HT-29 (cell line): ENCODE results near the gene IFI44. TPM values are rescaled to one million over a fixed set of nuclear protein-coding genes. Genes with fewer than 3 reads are reported as not detected.

Experiments
- DNase-seq: peaks from one replicate; pipeline ENCODE4 v3.0.0-alpha.2; 2015; ENCODE audit warnings: low spot score
- total RNA-seq: library from RNA; depleted of rRNA; stranded (reverse); fragments of >200 nt; shearing (Covaris generic); gene quantifications from 2 replicates; pipeline ENCODE4 v1.2.3, GENCODE V29; 2014

IFI44 gene
- total RNA-seq, 1 experiment from 2014 or later: 24.6 TPM

GRCh38 chr1:78651241-78651640, 1.6 kb downstream of the IFI44 start:
- DNase-seq: peak; percentile 42

DNA sequence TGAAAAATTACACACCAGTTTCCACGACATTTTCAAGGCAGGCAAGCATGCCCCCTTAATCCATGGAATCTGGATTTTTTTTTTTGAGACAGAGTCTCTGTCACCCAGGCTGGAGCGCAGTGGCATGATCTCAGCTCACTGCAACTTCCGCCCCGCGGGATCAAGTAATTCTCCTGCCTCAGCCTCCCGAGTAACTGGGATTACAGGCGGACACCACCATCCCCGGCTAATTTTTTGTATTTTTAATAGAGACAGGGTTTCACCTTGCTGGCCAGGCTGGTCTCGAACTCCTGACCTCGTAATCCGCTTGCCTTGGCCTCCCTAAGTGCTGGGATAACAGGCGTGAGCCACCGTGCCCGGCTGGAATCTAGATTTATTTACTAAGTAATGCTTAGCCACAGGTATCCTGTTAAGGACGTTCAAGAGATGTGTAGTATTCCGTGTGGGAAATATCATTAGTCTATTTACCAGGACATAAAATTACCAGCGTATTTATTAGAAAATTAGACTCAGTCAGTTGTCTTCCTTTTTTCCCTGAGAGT, 2.5 kb downstream of the IFI44 start:
- DNase-seq: no peak

DNA sequence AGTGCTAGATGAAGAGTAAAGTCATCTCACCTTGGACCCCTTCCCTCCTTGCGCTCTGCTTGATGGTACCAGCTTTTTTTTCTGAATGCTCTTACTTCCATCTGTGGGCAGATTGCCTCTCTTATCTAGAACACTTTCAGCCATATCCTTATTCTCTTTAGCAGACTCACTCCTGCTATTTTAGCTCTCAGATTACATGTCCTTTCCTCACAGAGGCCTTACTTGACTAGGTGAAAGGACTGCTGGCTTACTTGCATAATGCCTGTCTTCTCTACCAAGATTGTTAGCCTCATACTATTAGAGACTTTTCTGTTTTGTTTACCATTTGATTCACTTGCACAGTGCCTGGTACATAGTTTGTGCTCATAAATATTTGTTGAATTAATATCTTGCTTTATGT, 9.3 kb downstream of the IFI44 start:
- no peak for DNase-seq

GRCh38 chr1:78663923-78664322, 14.3 kb downstream of the IFI44 start:
- no peak for DNase-seq

GRCh38 chr1:78664763-78665162, 15.1 kb downstream of the IFI44 start:
- DNase-seq: no peak

GRCh38 chr1:78665809-78666208, 16.2 kb downstream of the IFI44 start:
- DNase-seq: no peak

- DNase-seq: no peak
These were observed 18.3 kb downstream of the IFI44 start for GRCh38 chr1:78667939-78668338.

GRCh38 chr1:78668427-78668826, 18.8 kb downstream of the IFI44 start:
- no peak for DNase-seq

- no peak for DNase-seq
These were observed 22.8 kb downstream of the IFI44 start for GRCh38 chr1:78672428-78672827.

DNA sequence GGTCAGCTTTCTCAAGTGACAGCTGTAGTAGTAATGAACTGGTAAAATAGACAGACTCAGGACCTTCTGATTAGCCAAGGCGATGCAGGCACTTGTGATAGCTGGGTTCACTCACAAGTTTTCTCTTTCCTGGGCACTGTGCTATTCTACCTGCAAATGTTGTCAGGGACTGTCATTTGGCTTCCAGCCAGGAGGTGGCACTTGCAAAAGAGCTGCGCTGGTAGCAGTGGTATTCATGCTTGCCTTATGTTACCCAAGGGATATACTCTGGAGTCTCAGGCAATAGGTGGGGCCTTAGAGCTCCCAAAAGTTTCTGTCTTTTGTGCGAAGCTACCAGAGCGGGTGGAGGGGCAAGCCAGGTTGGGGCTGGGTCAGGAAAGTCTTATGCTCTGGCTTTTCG, 23.5 kb downstream of the IFI44 start:
- DNase-seq: peak; percentile 9

DNA sequence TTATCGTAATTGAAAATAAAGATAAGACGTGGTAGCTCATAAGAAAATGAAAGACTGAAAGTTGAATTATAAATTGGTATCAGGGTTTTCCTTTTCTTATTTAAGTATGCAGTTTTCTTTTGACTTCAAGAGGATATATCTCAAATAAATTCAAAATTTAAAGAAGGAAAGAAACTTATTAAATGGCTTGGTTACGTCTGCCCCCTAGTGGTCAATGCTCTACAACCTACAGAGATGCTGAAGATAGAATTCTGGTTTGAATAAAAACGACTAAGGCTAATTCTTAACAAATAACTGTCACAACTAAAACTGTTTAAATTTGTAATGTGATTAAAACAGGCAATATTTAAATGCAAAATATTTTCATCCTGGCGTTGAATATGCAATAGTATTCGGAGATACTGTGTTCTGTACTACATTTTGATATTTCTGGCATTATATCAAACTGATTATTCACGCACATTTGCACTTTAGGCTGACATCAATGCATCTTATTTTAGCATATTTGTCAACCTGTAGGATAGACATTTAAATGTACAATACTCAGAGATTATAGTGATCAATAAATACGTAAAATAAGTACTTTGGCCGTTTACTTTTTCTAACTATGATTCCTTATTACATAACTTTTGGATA, 26.8 kb downstream of the IFI44 start:
- peak; percentile 85 for DNase-seq

DNA sequence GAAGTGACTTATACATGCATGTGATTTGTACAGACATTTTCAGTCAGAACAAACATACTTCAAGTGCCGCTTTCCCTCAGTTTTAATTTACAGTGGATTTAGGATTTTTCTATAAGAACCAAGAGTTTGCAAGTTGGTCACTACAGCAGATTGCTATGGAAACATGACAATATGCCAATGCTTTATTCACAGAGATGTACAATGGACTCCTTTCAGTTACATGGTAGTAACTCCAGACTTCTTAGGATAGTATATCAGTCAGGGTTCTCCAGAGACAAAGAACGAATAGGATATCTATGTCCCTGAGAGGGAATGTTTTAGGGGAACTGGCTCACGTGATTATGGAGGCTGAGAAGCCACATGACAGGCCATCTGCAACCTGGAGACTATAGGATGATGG, 27.4 kb downstream of the IFI44 start:
- DNase-seq: no peak

- no peak for DNase-seq
These were observed 28.2 kb downstream of the IFI44 start for GRCh38 chr1:78677788-78678187.

- no peak for DNase-seq
These were observed 28.7 kb downstream of the IFI44 start for GRCh38 chr1:78678324-78678723.

DNA sequence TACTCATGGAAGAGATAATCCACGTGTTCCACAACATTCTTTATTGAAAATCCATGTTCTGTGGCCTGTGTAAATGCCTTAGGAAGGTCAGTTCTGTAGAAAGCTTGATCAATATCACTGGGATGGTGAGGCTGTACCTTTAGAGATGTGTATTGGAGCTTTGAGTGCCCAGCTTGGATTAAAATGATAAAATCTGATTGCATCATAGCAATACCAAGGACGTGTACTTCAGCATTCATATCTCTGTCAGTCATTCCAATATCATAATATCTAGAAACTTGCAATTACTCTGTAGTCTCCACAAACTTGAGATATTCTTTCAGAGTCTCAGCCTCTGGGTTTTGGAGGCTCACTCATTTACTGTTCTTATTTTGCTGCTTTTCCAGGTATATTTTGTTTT, 31.6 kb downstream of the IFI44 start:
- no peak for DNase-seq

GRCh38 chr1:78682496-78682895, 32.9 kb downstream of the IFI44 start:
- DNase-seq: no peak

- DNase-seq: no peak
These were observed 33.4 kb downstream of the IFI44 start for GRCh38 chr1:78683079-78683478.

DNA sequence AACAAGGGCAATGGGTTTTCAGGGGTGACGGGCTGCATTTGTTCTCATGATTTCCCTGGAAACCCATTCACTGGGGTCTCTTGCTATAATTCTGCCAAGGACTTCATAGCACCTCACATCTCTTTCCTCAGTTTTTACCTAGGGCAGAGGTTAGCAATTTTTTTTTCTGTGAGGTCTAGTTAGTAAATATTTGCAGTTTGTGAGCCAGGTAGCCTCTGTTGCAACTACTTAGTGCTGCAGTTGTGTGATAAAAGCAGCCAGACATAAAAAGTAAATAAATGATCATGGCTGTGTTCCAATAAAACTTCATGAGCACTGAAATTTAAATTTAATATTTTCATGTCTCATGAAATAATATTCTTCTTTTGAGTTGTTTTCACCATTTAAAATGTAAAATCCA, 37.7 kb downstream of the IFI44 start:
- no peak for DNase-seq

GRCh38 chr1:78687914-78688313, 38.3 kb downstream of the IFI44 start:
- DNase-seq: no peak

DNA sequence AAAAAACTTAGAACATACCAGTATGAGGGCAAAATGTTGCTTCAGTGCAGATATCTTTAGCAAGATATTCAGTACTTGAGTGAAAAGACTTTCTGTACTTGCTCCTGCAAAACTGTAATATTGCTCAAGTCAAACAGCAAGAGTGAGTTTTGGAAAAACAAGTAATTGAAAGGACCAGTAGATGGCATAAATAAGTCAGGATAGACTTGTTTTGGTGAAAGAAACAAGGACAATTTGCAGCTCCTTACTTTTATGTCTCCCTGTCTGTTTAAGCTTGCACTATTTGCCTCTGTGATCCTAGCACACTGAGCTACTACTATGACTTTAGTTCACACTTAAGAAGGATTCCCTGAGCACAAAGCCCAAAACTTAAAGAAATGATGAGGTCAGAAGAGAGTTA, 39.1 kb downstream of the IFI44 start:
- DNase-seq: peak; percentile 16

GRCh38 chr1:78690516-78690915, 40.9 kb downstream of the IFI44 start:
- DNase-seq: no peak

DNA sequence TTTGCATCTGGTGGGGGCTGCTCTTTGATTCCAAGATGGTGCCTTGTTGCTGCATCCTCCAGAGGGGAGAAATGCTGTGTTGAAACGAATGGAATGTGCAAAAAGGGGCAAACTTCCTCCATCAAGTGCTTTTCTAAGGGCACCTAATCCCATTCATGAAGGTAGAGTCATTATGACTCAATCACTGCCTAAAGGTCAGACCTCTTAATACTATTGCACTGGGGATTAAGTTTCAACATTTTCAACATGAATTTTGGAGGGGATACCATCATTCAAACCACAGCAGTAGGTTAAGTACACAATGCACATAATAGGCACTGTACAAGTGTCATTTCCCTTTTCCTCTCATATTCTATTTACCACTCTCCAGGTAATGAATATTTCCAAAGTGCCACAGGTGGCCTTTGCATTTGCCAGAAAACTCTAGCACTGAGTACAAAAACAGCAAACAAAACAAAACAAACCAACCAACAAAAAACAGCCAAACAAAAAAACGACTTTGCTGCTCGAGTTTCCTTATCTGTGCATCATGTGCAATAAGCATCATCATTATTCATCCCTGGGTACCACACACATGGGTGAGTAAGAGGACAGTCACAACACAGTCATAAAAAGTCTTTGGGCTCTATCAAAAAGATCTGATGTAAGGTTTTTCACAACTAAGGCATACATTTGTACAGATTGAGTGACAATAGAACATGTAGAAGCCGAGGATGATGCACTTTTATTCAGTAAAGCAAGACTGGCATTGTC, 42.5 kb downstream of the IFI44 start:
- DNase-seq: no peak

- DNase-seq: no peak
These were observed 50.2 kb downstream of the IFI44 start for GRCh38 chr1:78699813-78700212.
